ENCODE data around the gene PDSS2. TPM values are rescaled to one million over a fixed set of nuclear protein-coding genes. Genes with fewer than 3 reads are reported as not detected.
"Not testable (repeated sequence)": the region's sequence is repeated elsewhere in the genome, so short reads cannot be mapped to it uniquely, and the experiment has no call there.

The PDSS2 gene
- total RNA-seq, 4 donors from 2014 or later, result 4.3 to 14.7 (median 12.1) TPM

- 83% methylated on average over 4 of the region's 4 CpGs for WGBS
- Histone ChIP-seq H3K27me3 (no peaks in the 10 kb centered on the region), H3K4me1 (no peaks in the 10 kb centered on the region), H3K9me3 (no peaks in the 10 kb centered on the region), H3K36me3 (no peaks in the 10 kb centered on the region), H3K27ac (no peak overlapping the region), H3K4me3 (no peak overlapping the region)
- TF ChIP-seq CTCF (IDR thresholded peaks at IDR 0.05) (no peak), POLR2AphosphoS5 (IDR thresholded peaks at IDR 0.05) (no peak), EP300 (IDR thresholded peaks at IDR 0.05) (no peak), POLR2A (IDR thresholded peaks at IDR 0.05) (no peak)
- no peak for DNase-seq (ENCODE audit: low spot score in 2 of 2)
Measured at GRCh38 chr6:107122748-107123147, 336.6 kb downstream of the PDSS2 start.

GRCh38 chr6:107121964-107122495, 337.3 kb downstream of the PDSS2 start:
- no peaks in the 10 kb centered on the region for H3K36me3 ChIP-seq
- TF ChIP-seq POLR2AphosphoS5 (IDR thresholded peaks at IDR 0.05) (no peak), POLR2A (IDR thresholded peaks at IDR 0.05) (no peak), CTCF (IDR thresholded peaks at IDR 0.05) (no peak)
- no peaks in the 10 kb centered on the region for H3K4me1 ChIP-seq
- no peak overlapping the region for H3K4me3 ChIP-seq
- DNase-seq (ENCODE audit: low spot score in 2 of 2), result no peak
- H3K27ac ChIP-seq, result no peak overlapping the region
- H3K9me3 ChIP-seq, result no peaks in the 10 kb centered on the region
- H3K27me3 ChIP-seq, result peaks cover 1% of the 10 kb centered on the region
- 76% methylated on average over 8 of the region's 8 CpGs for WGBS

GRCh38 chr6:107121266-107121665, 338.1 kb downstream of the PDSS2 start:
- no peak overlapping the region for H3K27ac ChIP-seq
- TF ChIP-seq POLR2AphosphoS5 (IDR thresholded peaks at IDR 0.05), result no peak
- no peak for TF ChIP-seq CTCF (IDR thresholded peaks at IDR 0.05)
- TF ChIP-seq POLR2A (IDR thresholded peaks at IDR 0.05), result no peak
- no peak for TF ChIP-seq EP300 (IDR thresholded peaks at IDR 0.05)
- DNase-seq (ENCODE audit: low spot score in 2 of 2), result no peak
- H3K27me3 ChIP-seq, result peaks cover 3% of the 10 kb centered on the region
- H3K9me3 ChIP-seq, result no peaks in the 10 kb centered on the region
- peaks cover 6% of the 10 kb centered on the region for H3K4me1 ChIP-seq
- H3K4me3 ChIP-seq, result no peak overlapping the region
- WGBS, result 95% methylated on average over 6 of the region's 6 CpGs
- H3K36me3 ChIP-seq, result no peaks in the 10 kb centered on the region

- no peak for TF ChIP-seq POLR2A (IDR thresholded peaks at IDR 0.05)
- no peak for TF ChIP-seq POLR2AphosphoS5 (IDR thresholded peaks at IDR 0.05)
- TF ChIP-seq CTCF (IDR thresholded peaks at IDR 0.05), result no peak
- TF ChIP-seq EP300 (IDR thresholded peaks at IDR 0.05), result no peak
- H3K4me1 ChIP-seq, result peaks cover 14% of the 10 kb centered on the region
- no peaks in the 10 kb centered on the region for H3K9me3 ChIP-seq
- no peak for DNase-seq (ENCODE audit: low spot score in 2 of 2)
- H3K27me3 ChIP-seq, result peaks cover 3% of the 10 kb centered on the region
- H3K36me3 ChIP-seq, result no peaks in the 10 kb centered on the region
- WGBS, result 96% methylated on average over 4 of the region's 4 CpGs
- no peak overlapping the region for H3K4me3 ChIP-seq
- no peak overlapping the region for H3K27ac ChIP-seq
Measured at GRCh38 chr6:107120404-107120803, 339.0 kb downstream of the PDSS2 start.

GRCh38 chr6:107118976-107119375, 340.4 kb downstream of the PDSS2 start:
- TF ChIP-seq EP300 (IDR thresholded peaks at IDR 0.05) (no peak), POLR2A (IDR thresholded peaks at IDR 0.05) (no peak), CTCF (IDR thresholded peaks at IDR 0.05) (no peak), POLR2AphosphoS5 (IDR thresholded peaks at IDR 0.05) (no peak)
- no peaks in the 10 kb centered on the region for H3K36me3 ChIP-seq
- peaks cover 3% of the 10 kb centered on the region for H3K27me3 ChIP-seq
- H3K4me1 ChIP-seq, result peaks cover 16% of the 10 kb centered on the region
- WGBS, result 77% methylated on average over 2 of the region's 2 CpGs
- no peak overlapping the region for H3K27ac ChIP-seq
- no peak overlapping the region for H3K4me3 ChIP-seq
- no peak for DNase-seq (ENCODE audit: low spot score in 2 of 2)
- H3K9me3 ChIP-seq, result no peaks in the 10 kb centered on the region

GRCh38 chr6:107118540-107118939, 340.8 kb downstream of the PDSS2 start:
- H3K4me1 ChIP-seq, result peaks cover 20% of the 10 kb centered on the region
- 89% methylated on average over 9 of the region's 9 CpGs for WGBS
- H3K27me3 ChIP-seq; H3K36me3 ChIP-seq; H3K4me3 ChIP-seq; H3K9me3 ChIP-seq; H3K27ac ChIP-seq; DNase-seq (ENCODE audit: low spot score in 2 of 2): not testable (repeated sequence)

Measured in suprapubic skin (tissue), 4 donors.